Activated B cell treated with CpG ODN at 0.5 μM for 24 hours (primary cell): Measurements from ENCODE around the gene SMAD4. TPM values are rescaled to one million over a fixed set of nuclear protein-coding genes. Genes with fewer than 3 reads are reported as not detected.
"Not testable (repeated sequence)": the region's sequence is repeated elsewhere in the genome, so short reads cannot be mapped to it uniquely, and the experiment has no call there.

ENCODE experiments used
- ATAC-seq: fragments of 200-7000 bp; cut with Tn5 transposase; one replicate; pipeline ENCODE4 v1.10.0; 2021; ENCODE audit warnings: low read depth, mild to moderate bottlenecking, moderate library complexity
- CTCF ChIA-PET: fragments of 350-600 bp; sonication (Branson Sonifier 250); formaldehyde crosslinking; loops from one replicate; lab custom pipeline; 2021; ENCODE audit warnings: antibody characterized with exemption; lab: Charles Lee
- POLR2A ChIA-PET: fragments of 350-600 bp; sonication (Branson Sonifier 250); formaldehyde crosslinking; loops from one replicate; lab custom pipeline; 2021; ENCODE audit warnings: antibody characterized with exemption; lab: Charles Lee
- DNase-seq: peaks from one replicate; pipeline ENCODE4 v3.0.0; 2022
- H3K27ac Mint-ChIP-seq: one replicate; pipeline ENCODE4 v1.8.0; 2020; ENCODE audit warnings: mixed read lengths
- H3K27me3 Mint-ChIP-seq: one replicate; pipeline ENCODE4 v1.8.0; 2021; ENCODE audit warnings: mixed read lengths
- H3K36me3 Mint-ChIP-seq: one replicate; pipeline ENCODE4 v1.8.0; 2021; ENCODE audit warnings: low read depth, mixed read lengths
- H3K4me1 Mint-ChIP-seq: one replicate; pipeline ENCODE4 v1.8.0; 2021; ENCODE audit warnings: mixed read lengths
- H3K4me3 Mint-ChIP-seq: one replicate; pipeline ENCODE4 v1.8.0; 2020; ENCODE audit warnings: mild to moderate bottlenecking, mixed read lengths
- H3K9me3 Mint-ChIP-seq: one replicate; pipeline ENCODE4 v1.8.0; 2020; ENCODE audit warnings: mixed read lengths
- CTCF ChIP-seq: fragments of 200-600 bp; IDR thresholded peaks from one replicate; pipeline ENCODE4 v1.8.0; 2022; ENCODE audit warnings: antibody characterized with exemption, mild to moderate bottlenecking
- intact Hi-C: fragments of 100-400 bp; cut with micrococcal nuclease; formaldehyde crosslinking; loops from one replicate; pipeline ENCODE4 v1.15.1; 2024
- total RNA-seq: library from RNA; stranded (reverse); gene quantifications from 2 replicates; pipeline ENCODE4 v1.2.3, GENCODE V29; 2022

SMAD4 gene
- total RNA-seq, 1 donor from 2014 or later: 94.9 TPM

GRCh38 chr18:50986360-50987087, 43.5 kb upstream of the SMAD4 start:
- Mint-ChIP-seq H3K27me3 (no peaks in the 10 kb centered on the region), H3K4me1 (no peaks in the 10 kb centered on the region), H3K9me3 (no peaks in the 10 kb centered on the region), H3K27ac (no peak overlapping the region), H3K4me3 (no peak overlapping the region), H3K36me3 (peaks cover 36% of the 10 kb centered on the region)
- DNase-seq: no peak
- POLR2A ChIA-PET: no interaction called here
- intact Hi-C loops: loop anchor here (2.0 kb wide), 1 partner anchor 18 kb away; the partner anchor contains the start of gene ELAC1
- ATAC-seq: no peak
- TF ChIP-seq CTCF: no peak
- CTCF ChIA-PET: no interaction called here

- DNase-seq (no peak), ATAC-seq (no peak)
- intact Hi-C loops: loop anchor here (2.0 kb wide), 1 partner anchor 18 kb away; the partner anchor contains the start of gene ELAC1
- Mint-ChIP-seq H3K9me3 (no peaks in the 10 kb centered on the region), H3K4me1 (no peaks in the 10 kb centered on the region), H3K27me3 (no peaks in the 10 kb centered on the region), H3K36me3 (peaks cover 36% of the 10 kb centered on the region), H3K27ac (no peak overlapping the region), H3K4me3 (no peak overlapping the region)
- ChIA-PET CTCF (no interaction called here), POLR2A (no interaction called here)
- no peak for TF ChIP-seq CTCF
Measured at GRCh38 chr18:50987261-50987660, 42.8 kb upstream of the SMAD4 start.

- Mint-ChIP-seq H3K4me1 (no peaks in the 10 kb centered on the region), H3K36me3 (peaks cover 24% of the 10 kb centered on the region), H3K27ac (no peak overlapping the region), H3K4me3 (no peak overlapping the region), H3K9me3 (no peaks in the 10 kb centered on the region), H3K27me3 (no peaks in the 10 kb centered on the region)
- TF ChIP-seq CTCF: no peak
- ATAC-seq (no peak), DNase-seq (no peak)
- intact Hi-C loops: no loop called here
- CTCF ChIA-PET: no interaction called here
- POLR2A ChIA-PET: no interaction called here
Measured at GRCh38 chr18:50989711-50990110, 40.3 kb upstream of the SMAD4 start.

- ATAC-seq (no peak), DNase-seq (no peak)
- ChIA-PET CTCF (no interaction called here), POLR2A (no interaction called here)
- TF ChIP-seq CTCF: no peak
- no peaks in the 10 kb centered on the region for H3K9me3 Mint-ChIP-seq
- peaks cover 8% of the 10 kb centered on the region for H3K36me3 Mint-ChIP-seq
- no peak overlapping the region for H3K4me3 Mint-ChIP-seq
- intact Hi-C loops: no loop called here
- H3K4me1 Mint-ChIP-seq: no peaks in the 10 kb centered on the region
- no peaks in the 10 kb centered on the region for H3K27me3 Mint-ChIP-seq
- H3K27ac Mint-ChIP-seq: no peak overlapping the region
Measured at GRCh38 chr18:50992351-50992762, 37.7 kb upstream of the SMAD4 start.

- Mint-ChIP-seq H3K4me1 (no peaks in the 10 kb centered on the region), H3K36me3 (no peaks in the 10 kb centered on the region), H3K27ac (no peak overlapping the region), H3K9me3 (peaks cover 2% of the 10 kb centered on the region), H3K4me3 (no peak overlapping the region), H3K27me3 (no peaks in the 10 kb centered on the region)
- intact Hi-C loops: no loop called here
- no peak for ATAC-seq
- DNase-seq: no peak
- TF ChIP-seq CTCF: no peak
- POLR2A ChIA-PET: no interaction called here
- CTCF ChIA-PET: no interaction called here
Measured at GRCh38 chr18:50994031-50994430, 36.0 kb upstream of the SMAD4 start.

- H3K27me3 Mint-ChIP-seq, H3K9me3 Mint-ChIP-seq, intact Hi-C loops, H3K27ac Mint-ChIP-seq, POLR2A ChIA-PET, H3K4me3 Mint-ChIP-seq, H3K36me3 Mint-ChIP-seq, CTCF ChIA-PET, ATAC-seq, DNase-seq, H3K4me1 Mint-ChIP-seq: not testable (repeated sequence)
Measured at GRCh38 chr18:51003174-51003573, 26.8 kb upstream of the SMAD4 start.
